Skeletal muscle tissue (tissue), 4 donors: Measurements from ENCODE around the gene SPACA7. TPM values are rescaled to one million over a fixed set of nuclear protein-coding genes. Genes with fewer than 3 reads are reported as not detected.

Experiments used
- H3K27ac ChIP-seq: one replicate; pipeline ENCODE4 v1.7.0; 2013; ENCODE audit warnings: mild to moderate bottlenecking, low read depth, low read length, inconsistent platforms
- H3K27me3 ChIP-seq, 3 donors: one replicate each; pipeline ENCODE4 v1.7.0; 2013; ENCODE audit warnings: low read length in 3 of 3; ENCODE audit not compliant: control insufficient read depth in 3 of 3, insufficient read depth in 3 of 3
- H3K36me3 ChIP-seq, 3 donors: one replicate each; pipeline ENCODE4 v1.7.0; 2013; ENCODE audit warnings: low read length in 3 of 3; ENCODE audit not compliant: control insufficient read depth in 3 of 3, insufficient read depth in 3 of 3
- H3K4me1 ChIP-seq, 3 donors: one replicate each; pipeline ENCODE4 v1.7.0; 2013; ENCODE audit warnings: low read length in 3 of 3, mild to moderate bottlenecking in 3 of 3; ENCODE audit not compliant: control insufficient read depth in 3 of 3, insufficient read depth in 3 of 3
- H3K4me3 ChIP-seq, 3 donors: one replicate each; pipeline ENCODE4 v1.7.0; 2013; ENCODE audit warnings: low read length in 3 of 3
- H3K9ac ChIP-seq, 3 donors: one replicate each; pipeline ENCODE4 v1.7.0; 2013; ENCODE audit warnings: low read length in 3 of 3, mild to moderate bottlenecking in 3 of 3, moderate library complexity in 2 of 3, low read depth in 1 of 3
- H3K9me3 ChIP-seq, 3 donors: one replicate each; pipeline ENCODE4 v1.7.0; 2013; ENCODE audit warnings: low read length in 3 of 3; ENCODE audit not compliant: control insufficient read depth in 3 of 3
- total RNA-seq: library from RNA; depleted of rRNA; stranded (reverse); fragments of >200 nt; gene quantifications from one replicate; pipeline ENCODE4 v1.2.3, GENCODE V29; 2014
- donor health status: Osteomylitis.

Gene SPACA7
- total RNA-seq, 1 donor from 2014 or later = not detected

DNA sequence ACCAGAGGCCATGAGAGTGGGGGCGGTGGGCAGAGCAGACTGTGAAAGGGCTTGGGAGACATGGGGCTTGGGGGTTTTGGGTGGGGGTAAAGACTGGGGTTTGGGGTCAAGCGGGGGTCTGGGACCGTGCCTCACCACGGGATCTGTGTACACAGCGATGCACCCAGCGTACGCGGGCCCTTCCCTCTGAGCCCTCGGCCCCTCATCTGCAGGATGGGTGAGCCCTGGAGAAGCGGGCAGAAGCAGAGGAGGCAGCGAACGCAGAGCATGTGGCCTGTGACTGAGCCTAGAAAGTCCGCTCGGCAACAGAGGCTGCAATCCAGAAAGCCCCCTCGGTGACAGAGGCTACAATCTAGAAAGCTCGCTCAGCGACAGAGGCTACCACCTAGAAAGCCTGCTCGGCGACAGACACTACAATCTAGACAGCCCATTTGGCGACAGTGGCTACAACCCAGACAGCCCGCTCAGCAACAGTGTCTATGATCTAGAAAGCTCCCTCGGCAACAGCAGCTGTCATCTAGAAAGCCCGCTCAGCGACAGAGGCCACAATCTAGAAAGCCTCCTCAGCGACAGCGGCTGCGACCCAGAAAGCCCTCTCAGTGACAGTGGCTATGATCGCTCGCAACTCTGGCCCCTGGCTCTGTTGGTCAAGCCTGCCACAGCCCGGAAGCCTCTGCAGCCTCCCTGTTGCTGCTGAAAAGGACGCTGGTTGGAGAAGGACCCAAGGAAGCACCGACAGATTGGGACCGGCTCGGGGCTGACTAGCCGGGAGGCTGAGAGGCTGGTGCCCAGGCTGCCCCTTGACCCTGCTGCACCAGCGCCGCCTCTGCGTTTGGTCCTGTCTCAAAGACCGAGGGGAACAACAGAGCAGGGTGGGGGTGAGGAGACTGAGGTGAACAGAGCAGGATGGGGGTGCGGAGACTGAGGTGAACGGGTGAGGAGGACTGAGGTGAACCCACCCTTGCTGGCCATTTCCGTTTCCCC, 68.6 kb downstream of the SPACA7 start:
- Histone ChIP-seq H3K27ac (no peak overlapping the region), H3K4me1 (no peaks in the 10 kb centered on the region), H3K4me3 (no peak overlapping the region), H3K9me3 (no peaks in the 10 kb centered on the region), H3K27me3 (peaks cover 31 to 59% (median 51%) of the 10 kb centered on the region in 3 donors), H3K9ac (no peak overlapping the region), H3K36me3 (no peaks in the 10 kb centered on the region)

- Histone ChIP-seq H3K27me3 (peaks cover 28 to 56% (median 47%) of the 10 kb centered on the region in 3 donors), H3K4me3 (no peak overlapping the region), H3K27ac (no peak overlapping the region), H3K36me3 (no peaks in the 10 kb centered on the region), H3K4me1 (no peaks in the 10 kb centered on the region), H3K9me3 (no peaks in the 10 kb centered on the region), H3K9ac (no peak overlapping the region)
Measured at GRCh38 chr13:112445411-112446271, 69.5 kb downstream of the SPACA7 start.

GRCh38 chr13:112446347-112446861, 70.2 kb downstream of the SPACA7 start:
- Histone ChIP-seq H3K4me3 (no peak overlapping the region), H3K9ac (no peak overlapping the region), H3K9me3 (no peaks in the 10 kb centered on the region), H3K27ac (no peak overlapping the region), H3K36me3 (no peaks in the 10 kb centered on the region), H3K27me3 (peaks cover 28 to 56% (median 44%) of the 10 kb centered on the region in 3 donors), H3K4me1 (no peaks in the 10 kb centered on the region)

GRCh38 chr13:112446867-112447266, 70.7 kb downstream of the SPACA7 start:
- Histone ChIP-seq H3K27ac (no peak overlapping the region), H3K27me3 (peaks cover 24 to 57% (median 39%) of the 10 kb centered on the region in 3 donors)

DNA sequence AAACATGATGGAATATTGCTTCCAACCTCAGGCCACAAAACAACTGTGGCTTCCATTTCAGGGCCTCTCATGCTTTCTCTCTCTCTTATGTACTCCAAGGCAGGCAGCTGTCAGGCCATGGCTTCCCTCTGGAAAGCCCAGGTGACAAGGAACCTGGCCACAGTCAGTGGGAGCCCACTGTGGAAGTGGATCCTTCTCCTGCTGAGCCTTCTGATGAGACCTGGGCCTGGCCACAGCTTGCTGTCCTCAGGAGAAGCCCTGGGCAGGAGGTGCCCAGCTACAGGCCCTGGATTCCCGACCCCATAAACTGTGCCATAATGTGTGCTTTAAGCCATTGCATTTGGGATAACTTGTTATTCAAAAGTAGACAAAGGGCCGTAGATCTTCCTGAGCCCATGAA, 71.2 kb downstream of the SPACA7 start:
- H3K27ac ChIP-seq = no peak overlapping the region
- H3K27me3 ChIP-seq = peaks cover 22 to 58% (median 36%) of the 10 kb centered on the region in 3 donors
- no peak overlapping the region for H3K9ac ChIP-seq

More at GRCh38 chr13:112446867-112447266, 70.7 kb downstream of the SPACA7 start:
- Histone ChIP-seq H3K36me3 (no peaks in the 10 kb centered on the region), H3K9me3 (no peaks in the 10 kb centered on the region), H3K9ac (no peak overlapping the region), H3K4me1 (no peaks in the 10 kb centered on the region), H3K4me3 (no peak overlapping the region)

DNA sequence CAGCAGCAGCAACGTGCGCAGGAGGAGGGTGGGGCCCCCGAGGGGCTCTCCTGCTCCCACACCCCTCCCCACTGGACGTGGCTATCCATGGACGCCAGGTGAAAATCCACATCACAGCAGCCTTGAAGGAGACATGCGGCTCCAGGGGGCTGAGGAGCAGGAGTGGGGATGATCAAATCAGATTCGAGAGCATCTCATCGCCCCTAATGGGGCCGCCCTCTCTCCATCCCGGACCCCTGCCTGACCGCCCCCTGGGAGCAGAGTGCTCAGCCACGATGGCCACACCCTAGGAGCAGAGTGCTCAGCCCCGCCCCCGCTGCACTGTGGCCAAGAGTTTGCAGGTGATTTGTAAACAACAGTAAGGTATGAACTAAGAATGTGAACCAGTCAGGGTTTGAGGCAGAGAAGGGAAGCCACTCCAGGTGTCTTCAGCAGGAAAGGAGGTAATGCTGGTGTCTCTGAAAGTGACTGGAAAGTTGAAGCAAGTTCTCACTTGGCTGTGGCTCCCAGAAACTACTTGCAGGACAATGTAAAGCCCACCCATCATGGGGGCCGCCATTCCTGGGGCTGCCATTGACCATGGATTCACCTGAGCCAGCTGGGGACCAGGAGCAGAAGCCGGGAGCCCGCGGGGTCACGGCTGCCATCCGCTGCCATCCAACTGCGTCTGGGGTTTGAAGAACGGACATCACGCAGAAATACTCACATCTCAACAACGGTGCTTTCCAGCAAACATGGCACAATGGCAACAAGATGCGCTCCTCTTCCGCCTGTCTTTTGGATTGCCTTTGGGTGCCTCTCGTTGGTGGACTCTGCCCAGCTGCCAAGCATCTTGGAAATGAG, 71.8 kb downstream of the SPACA7 start:
- H3K27ac ChIP-seq = no peak overlapping the region

More for the DNA sequence above, 71.2 kb downstream of the SPACA7 start:
- H3K4me1 ChIP-seq = no peaks in the 10 kb centered on the region
- no peaks in the 10 kb centered on the region for H3K9me3 ChIP-seq
- no peaks in the 10 kb centered on the region for H3K36me3 ChIP-seq
- H3K4me3 ChIP-seq = no peak overlapping the region

GRCh38 chr13:112448621-112449544, 72.7 kb downstream of the SPACA7 start:
- H3K36me3 ChIP-seq = no peaks in the 10 kb centered on the region
- no peaks in the 10 kb centered on the region for H3K9me3 ChIP-seq
- no peak overlapping the region for H3K27ac ChIP-seq
- no peak overlapping the region for H3K9ac ChIP-seq
- H3K4me1 ChIP-seq = no peaks in the 10 kb centered on the region
- H3K4me3 ChIP-seq = no peak overlapping the region
- H3K27me3 ChIP-seq = peaks cover 10 to 51% (median 21%) of the 10 kb centered on the region in 3 donors

More for the DNA sequence above, 71.8 kb downstream of the SPACA7 start:
- H3K4me1 ChIP-seq = no peaks in the 10 kb centered on the region
- no peaks in the 10 kb centered on the region for H3K9me3 ChIP-seq
- H3K4me3 ChIP-seq = no peak overlapping the region
- H3K36me3 ChIP-seq = no peaks in the 10 kb centered on the region
- no peak overlapping the region for H3K9ac ChIP-seq
- H3K27me3 ChIP-seq = peaks cover 18 to 58% (median 30%) of the 10 kb centered on the region in 3 donors

- Histone ChIP-seq H3K36me3 (no peaks in the 10 kb centered on the region), H3K27me3 (peaks cover 3 to 46% (median 14%) of the 10 kb centered on the region in 3 donors), H3K9ac (no peak overlapping the region)
Measured at GRCh38 chr13:112449545-112449930, 73.4 kb downstream of the SPACA7 start.

More at GRCh38 chr13:112449545-112449930, 73.4 kb downstream of the SPACA7 start:
- Histone ChIP-seq H3K4me1 (no peaks in the 10 kb centered on the region), H3K4me3 (no peak overlapping the region), H3K27ac (no peak overlapping the region), H3K9me3 (no peaks in the 10 kb centered on the region)
